IMR-90 (cell line): Measurements from ENCODE around the gene EFHD2.

Experiments used
- CEBPB ChIP-seq: IDR thresholded peaks from 2 replicates; pipeline ENCODE4 v1.6.1; 2012; ENCODE audit warnings: low read depth, low read length, improper control_type of control experiment
- CTCF ChIP-seq: conservative IDR thresholded peaks from 2 replicates; pipeline ENCODE4 v1.5.1; 2012; ENCODE audit warnings: mild to moderate bottlenecking, low read depth, low read length, improper control_type of control experiment
- POLR2A ChIP-seq: IDR thresholded peaks from 2 replicates; pipeline ENCODE4 v1.6.1; 2012; ENCODE audit warnings: mild to moderate bottlenecking, low read depth, low read length
- RFX5 ChIP-seq: IDR thresholded peaks from 2 replicates; pipeline ENCODE4 v1.8.0; 2012; ENCODE audit warnings: low read depth, mild to moderate bottlenecking, low read length, moderate library complexity
- USF2 ChIP-seq: fragments of 150-350 bp; IDR thresholded peaks from 2 replicates; pipeline ENCODE4 v1.6.1; 2017; ENCODE audit warnings: mild to moderate bottlenecking, antibody characterized with exemption, low read length, low read depth

- TF ChIP-seq RFX5 = no peak
- TF ChIP-seq CEBPB = no peak
- TF ChIP-seq USF2 = no peak
- 0 out of 2 replicates have a peak, but pooled peaks have one; percentile 4 for TF ChIP-seq CTCF
- no peak for TF ChIP-seq POLR2A
These were observed 5.6 kb upstream of the EFHD2 start for GRCh38 chr1:15403962-15404580.
